SK-N-MC (cell line): ENCODE results near the gene ANKRD52.

ENCODE experiments used
- EZH2 ChIP-seq: fragments of 200-600 bp; sonication (generic); IDR thresholded peaks from one replicate; pipeline ENCODE4 v1.6.1; 2017; ENCODE audit warnings: antibody characterized with exemption
- FOXP2 ChIP-seq: optimal IDR thresholded peaks from 2 replicates; pipeline ENCODE3; 2011; ENCODE audit warnings: mild to moderate bottlenecking, moderate library complexity; ENCODE audit not compliant: insufficient read depth; ENCODE audit errors: extremely low read length, control extremely low read depth
- POLR2AphosphoS5 ChIP-seq: IDR thresholded peaks from 2 replicates; pipeline ENCODE4 v1.6.1; 2012; ENCODE audit warnings: mild to moderate bottlenecking, low read depth, low read length, borderline replicate concordance

GRCh38 chr12:56224954-56225353 lies 33.2 kb downstream of the ANKRD52 start:
- TF ChIP-seq EZH2 (no peak), POLR2AphosphoS5 (no peak), FOXP2 (no peak)
